Measurements from ENCODE around the gene SLC12A5. TPM values are rescaled to one million over a fixed set of nuclear protein-coding genes. Genes with fewer than 3 reads are reported as not detected.

SLC12A5 gene
- total RNA-seq, 1 donor from 2014 or later: 9.6 TPM

- DNase-seq (ENCODE audit: low read depth, low spot score): no peak
- Mint-ChIP-seq H3K27me3 (ENCODE audit: low read depth) (peaks cover 73% of the 10 kb centered on the region), H3K36me3 (ENCODE audit: low read depth) (no peaks in the 10 kb centered on the region), H3K9me3 (no peaks in the 10 kb centered on the region), H3K27ac (ENCODE audit: unreplicated experiment) (no peak overlapping the region), H3K4me1 (peaks cover 17% of the 10 kb centered on the region), H3K4me3 (peak overlapping the region; percentile 66)
- no peak for TF ChIP-seq CTCF (conservative IDR thresholded peaks at IDR 0.05)
Measured at GRCh38 chr20:46020555-46020954, 8.5 kb upstream of the SLC12A5 start.

- peak overlapping the region; percentile 88 for H3K4me3 Mint-ChIP-seq
- peak; percentile 87 for DNase-seq (ENCODE audit: low read depth, low spot score)
- no peaks in the 10 kb centered on the region for H3K9me3 Mint-ChIP-seq
- no peak for TF ChIP-seq CTCF (conservative IDR thresholded peaks at IDR 0.05)
- peaks cover 77% of the 10 kb centered on the region for H3K27me3 Mint-ChIP-seq (ENCODE audit: low read depth)
- no peak overlapping the region for H3K27ac Mint-ChIP-seq (ENCODE audit: unreplicated experiment)
- H3K36me3 Mint-ChIP-seq (ENCODE audit: low read depth): no peaks in the 10 kb centered on the region
- H3K4me1 Mint-ChIP-seq: peaks cover 18% of the 10 kb centered on the region
Measured at GRCh38 chr20:46021361-46022359, 7.4 kb upstream of the SLC12A5 start.

- peak; percentile 68 for TF ChIP-seq CTCF (conservative IDR thresholded peaks at IDR 0.05)
- Mint-ChIP-seq H3K27ac (ENCODE audit: unreplicated experiment) (no peak overlapping the region), H3K4me3 (peak overlapping the region; percentile 88), H3K4me1 (peaks cover 18% of the 10 kb centered on the region), H3K9me3 (no peaks in the 10 kb centered on the region), H3K36me3 (ENCODE audit: low read depth) (no peaks in the 10 kb centered on the region), H3K27me3 (ENCODE audit: low read depth) (peaks cover 79% of the 10 kb centered on the region)
- DNase-seq (ENCODE audit: low read depth, low spot score): peak; percentile 53
Measured at GRCh38 chr20:46022411-46023147, 6.4 kb upstream of the SLC12A5 start.

- Mint-ChIP-seq H3K9me3 (no peaks in the 10 kb centered on the region), H3K4me3 (peak overlapping the region; percentile 32), H3K27me3 (ENCODE audit: low read depth) (peaks cover 80% of the 10 kb centered on the region), H3K4me1 (peaks cover 18% of the 10 kb centered on the region), H3K36me3 (ENCODE audit: low read depth) (no peaks in the 10 kb centered on the region), H3K27ac (ENCODE audit: unreplicated experiment) (no peak overlapping the region)
- no peak for TF ChIP-seq CTCF (conservative IDR thresholded peaks at IDR 0.05)
- no peak for DNase-seq (ENCODE audit: low read depth, low spot score)
Measured at GRCh38 chr20:46023148-46023484, 5.9 kb upstream of the SLC12A5 start.

- no peaks in the 10 kb centered on the region for H3K9me3 Mint-ChIP-seq
- H3K4me3 Mint-ChIP-seq: peak overlapping the region; percentile 28
- no peak for TF ChIP-seq CTCF (conservative IDR thresholded peaks at IDR 0.05)
- H3K4me1 Mint-ChIP-seq: peaks cover 18% of the 10 kb centered on the region
- no peaks in the 10 kb centered on the region for H3K36me3 Mint-ChIP-seq (ENCODE audit: low read depth)
- H3K27ac Mint-ChIP-seq (ENCODE audit: unreplicated experiment): no peak overlapping the region
- DNase-seq (ENCODE audit: low read depth, low spot score): no peak
- peaks cover 79% of the 10 kb centered on the region for H3K27me3 Mint-ChIP-seq (ENCODE audit: low read depth)
Measured at GRCh38 chr20:46023999-46024398, 5.0 kb upstream of the SLC12A5 start.
